Liver (tissue), 9 donors: ENCODE measurements around the gene DEFB121. TPM values are rescaled to one million over a fixed set of nuclear protein-coding genes. Genes with fewer than 3 reads are reported as not detected.
"Not testable (repeated sequence)": the region's sequence is repeated elsewhere in the genome, so short reads cannot be mapped to it uniquely, and the experiment has no call there.

Source experiments
- DNase-seq: peaks from one replicate; pipeline ENCODE4 v3.0.0-alpha.2; 2017; ENCODE audit warnings: low spot score
- H3K27ac ChIP-seq, 2 donors: one replicate each; pipeline ENCODE4 v1.7.0; 2013; ENCODE audit warnings: inconsistent platforms in 2 of 2, low read length in 2 of 2, control low read depth in 1 of 2, low read depth in 1 of 2, mild to moderate bottlenecking in 1 of 2
- H3K27me3 ChIP-seq, 4 donors: one replicate each; pipeline versions ENCODE4 v1.6.1 to v1.7.0; 2013; ENCODE audit warnings: low read length in 3 of 4, inconsistent platforms in 1 of 4, mild to moderate bottlenecking in 1 of 4, moderate library complexity in 1 of 4; ENCODE audit not compliant: control insufficient read depth in 4 of 4, insufficient read depth in 4 of 4
- H3K36me3 ChIP-seq, 4 donors: one replicate each; pipeline versions ENCODE4 v1.6.1 to v1.7.0; 2013; ENCODE audit warnings: low read length in 3 of 4, mild to moderate bottlenecking in 3 of 4, low read depth in 1 of 4, moderate library complexity in 1 of 4; ENCODE audit not compliant: control insufficient read depth in 4 of 4, insufficient read depth in 3 of 4
- H3K4me1 ChIP-seq, 4 donors: one replicate each; pipeline versions ENCODE4 v1.6.1 to v1.7.0; 2013; ENCODE audit warnings: low read length in 3 of 4, mild to moderate bottlenecking in 3 of 4, moderate library complexity in 1 of 4; ENCODE audit not compliant: control insufficient read depth in 4 of 4, insufficient read depth in 4 of 4
- H3K4me3 ChIP-seq, 3 donors: one replicate each; pipeline versions ENCODE4 v1.6.1 to v1.7.0; 2013; ENCODE audit warnings: low read length in 3 of 3, control low read depth in 1 of 3, low read depth in 1 of 3, mild to moderate bottlenecking in 1 of 3
- H3K9ac ChIP-seq, 2 donors: one replicate each; pipeline ENCODE4 v1.7.0; 2013; ENCODE audit warnings: low read length in 2 of 2, mild to moderate bottlenecking in 2 of 2, moderate library complexity in 2 of 2, control low read depth in 1 of 2, low read depth in 1 of 2
- H3K9me3 ChIP-seq, 4 donors: one replicate each; pipeline versions ENCODE4 v1.6.1 to v1.7.0; 2013; ENCODE audit warnings: low read length in 3 of 4; ENCODE audit not compliant: control insufficient read depth in 4 of 4
- ATF3 ChIP-seq: IDR thresholded peaks from 2 replicates; pipeline ENCODE4 v1.6.1; 2016; ENCODE audit warnings: antibody characterized with exemption
- CTCF ChIP-seq: fragments of 150-350 bp; IDR thresholded peaks from 2 replicates; pipeline ENCODE4 v1.5.1; 2017; ENCODE audit warnings: improper control_type of control experiment, low read depth, low read length; ENCODE audit not compliant: missing input control
- FOXA1 ChIP-seq: IDR thresholded peaks from 2 replicates; pipeline ENCODE4 v1.6.1; 2016; ENCODE audit warnings: antibody characterized with exemption
- FOXA2 ChIP-seq: IDR thresholded peaks from 2 replicates; pipeline ENCODE4 v1.6.1; 2016; ENCODE audit warnings: antibody characterized with exemption
- GABPA ChIP-seq, 2 donors: IDR thresholded peaks in 1 of 2; conservative IDR thresholded peaks in 1 of 2; 2 replicates each; pipeline ENCODE4 v1.6.1; 2016; ENCODE audit warnings: antibody characterized with exemption in 2 of 2, mild to moderate bottlenecking in 1 of 2, moderate library complexity in 1 of 2
- HNF4A ChIP-seq, 2 donors: conservative IDR thresholded peaks; 2 replicates each; pipeline ENCODE4 v1.6.1; 2016; ENCODE audit warnings: antibody characterized with exemption in 2 of 2, mild to moderate bottlenecking in 2 of 2
- HNF4G ChIP-seq: IDR thresholded peaks from 2 replicates; pipeline ENCODE4 v1.6.1; 2016; ENCODE audit warnings: antibody characterized with exemption
- JUND ChIP-seq, 2 donors: IDR thresholded peaks; 2 replicates each; pipeline ENCODE4 v1.6.1; 2016; ENCODE audit warnings: antibody characterized with exemption in 2 of 2
- MAX ChIP-seq: IDR thresholded peaks from 2 replicates; pipeline ENCODE4 v1.6.1; 2016; ENCODE audit warnings: antibody characterized with exemption
- NR2F2 ChIP-seq: IDR thresholded peaks from 2 replicates; pipeline ENCODE4 v1.6.1; 2016; ENCODE audit warnings: antibody characterized with exemption
- RAD21 ChIP-seq, 2 donors: IDR thresholded peaks; 2 replicates each; pipeline ENCODE4 v1.6.1; 2016; ENCODE audit warnings: antibody characterized with exemption in 2 of 2, mild to moderate bottlenecking in 2 of 2
- REST ChIP-seq: IDR thresholded peaks from 2 replicates; pipeline ENCODE4 v1.6.1; 2016; ENCODE audit warnings: antibody characterized with exemption, mild to moderate bottlenecking
- RXRA ChIP-seq, 2 donors: IDR thresholded peaks; 2 replicates each; pipeline ENCODE4 v1.6.1; 2017 to 2018; ENCODE audit warnings: antibody characterized with exemption in 2 of 2, mild to moderate bottlenecking in 1 of 2
- SP1 ChIP-seq: IDR thresholded peaks from 2 replicates; pipeline ENCODE4 v1.6.1; 2018; ENCODE audit warnings: antibody characterized with exemption, mild to moderate bottlenecking
- TAF1 ChIP-seq: conservative IDR thresholded peaks from 2 replicates; pipeline ENCODE4 v1.6.1; 2016; ENCODE audit warnings: antibody characterized with exemption, mild to moderate bottlenecking
- YY1 ChIP-seq: IDR thresholded peaks from 2 replicates; pipeline ENCODE4 v1.6.1; 2016; ENCODE audit warnings: antibody characterized with exemption, mild to moderate bottlenecking
- ZBTB33 ChIP-seq: IDR thresholded peaks from 2 replicates; pipeline ENCODE4 v1.6.1; 2016; ENCODE audit warnings: antibody characterized with exemption
- WGBS: extraction: QIAGEN DNeasy Blood & Tissue Kit; methylation state at CpG from one replicate; pipeline ENCODE4 v1.1.7; 2013; 5-methylcytosine and 5-hydroxymethylcytosine counted together
- polyA plus RNA-seq, 2 donors: library from polyadenylated mRNA; stranded (reverse) in 1 of 2; unstranded in 1 of 2; fragments of 200-250 nt in 1 of 2; fragments of >200 nt in 1 of 2; fragmentation: Nextera tagmentation in 1 of 2; extraction: Ambion mirVana in 1 of 2; gene quantifications; one replicate each; pipeline versions ENCODE4 v1.2.1 to v1.2.3, GENCODE V29; 2013 to 2015
- total RNA-seq, 2 donors: library from RNA; depleted of rRNA; stranded (reverse); fragments of >200 nt; gene quantifications; one replicate each; pipeline ENCODE4 v1.2.3, GENCODE V29; 2014
- donor health status: healthy.
- donor health status: healthy.
- donor health status: healthy.
- donor health status: healthy.
- donor health status: healthy.

DEFB121 gene
- total and polyA plus RNA-seq, 4 donors = not detected

GRCh38 chr20:31368301-31368700 is 37.7 kb downstream of the DEFB121 start, which contains the start of gene DEFB118:
Gene DEFB118 (plus strand): TSS chr20:31368601. CDS start chr20:31368651, 50 bp downstream.
- TF ChIP-seq RAD21 (IDR thresholded peaks at IDR 0.05) (no peak), YY1 (no peak), FOXA1 (no peak), TAF1 (no peak)
- Histone ChIP-seq H3K4me3 (no peak within 1 kb of the TSS), H3K27me3 (no peaks in the 10 kb centered on the region), H3K36me3 (no peaks in the 10 kb centered on the region), H3K27ac (no peak within 1 kb of the TSS), H3K4me1 (no peaks in the 10 kb centered on the region), H3K9ac (no peak within 1 kb of the TSS), H3K9me3 (peaks cover 0 to 3% (median 2%) of the 10 kb centered on the region in 4 donors)
- DNase-seq = no peak
- 54% methylated on average over 2 of the region's 2 CpGs for WGBS

GRCh38 chr20:31364272-31364671 is 41.7 kb downstream of the DEFB121 start:
- WGBS = 71% methylated on average over 5 of the region's 5 CpGs
- not testable (repeated sequence) for DNase-seq, H3K36me3 ChIP-seq, H3K27ac ChIP-seq, H3K9ac ChIP-seq, H3K4me1 ChIP-seq, H3K9me3 ChIP-seq, H3K27me3 ChIP-seq, H3K4me3 ChIP-seq

GRCh38 chr20:31363295-31363694 is 42.7 kb downstream of the DEFB121 start:
- no peak overlapping the region for H3K27ac ChIP-seq

More at GRCh38 chr20:31363295-31363694, 42.7 kb downstream of the DEFB121 start:
- peaks cover 0 to 3% (median 1%) of the 10 kb centered on the region in 4 donors for H3K9me3 ChIP-seq
- no peak overlapping the region for H3K4me3 ChIP-seq
- no peaks in the 10 kb centered on the region for H3K4me1 ChIP-seq
- no peak for TF ChIP-seq ATF3
- TF ChIP-seq TAF1 = no peak
- TF ChIP-seq GABPA (IDR thresholded peaks at IDR 0.05 in 1 of 2, conservative IDR thresholded peaks at IDR 0.05 in 1 of 2) = no peak
- TF ChIP-seq JUND (IDR thresholded peaks at IDR 0.05) = no peak
- TF ChIP-seq ZBTB33 = no peak
- no peak for TF ChIP-seq FOXA2
- no peak for TF ChIP-seq RAD21 (IDR thresholded peaks at IDR 0.05)
- TF ChIP-seq RXRA (IDR thresholded peaks at IDR 0.05) = no peak
- TF ChIP-seq MAX = no peak
- TF ChIP-seq HNF4A (conservative IDR thresholded peaks at IDR 0.05) = no peak
- TF ChIP-seq HNF4G = no peak
- no peak for TF ChIP-seq REST
- no peak for TF ChIP-seq NR2F2
- TF ChIP-seq YY1 = no peak
- TF ChIP-seq SP1 = no peak
- no peak for TF ChIP-seq FOXA1
- no peak for TF ChIP-seq CTCF
- DNase-seq = no peak
- no peaks in the 10 kb centered on the region for H3K36me3 ChIP-seq
- H3K27me3 ChIP-seq = no peaks in the 10 kb centered on the region
- WGBS = 61% methylated on average over 4 of the region's 4 CpGs
- H3K9ac ChIP-seq = no peak overlapping the region
